HEK293 (cell line): ENCODE results near the gene LILRA5.

Experiments used
- CTCF ChIA-PET: fragments of 350-600 bp; formaldehyde crosslinking; extraction: SDS; loops from one replicate; lab custom pipeline; 2021; ENCODE audit warnings: antibody characterized with exemption; lab: Yijun Ruan, JAX
- POLR2A ChIA-PET: fragments of 300-600 bp; formaldehyde crosslinking; extraction: SDS; loops from one replicate; lab custom pipeline; 2020; ENCODE audit warnings: antibody characterized with exemption, inconsistent platforms; lab: Yijun Ruan, JAX
- H3K27ac ChIP-seq: fragments of 200-500 bp; sonication (Bioruptor generic); 2 replicates; pipeline ENCODE4 v1.5.1; 2014; ENCODE audit warnings: low read depth, low read length, control low read depth, inconsistent platforms; ENCODE audit errors: extremely low read depth
- H3K36me3 ChIP-seq, 2 experiments: fragments of 200-500 bp in 1 of 2; sonication (Bioruptor generic) in 1 of 2; 1 replicate in 1 of 2; 2 replicates in 1 of 2; pipeline ENCODE4 v1.5.1; 2014 to 2017; ENCODE audit warnings: inconsistent platforms in 2 of 2, low read length in 2 of 2; ENCODE audit not compliant: control insufficient read depth in 2 of 2, insufficient read depth in 1 of 2
- H3K4me1 ChIP-seq: fragments of 200-500 bp; sonication (Bioruptor generic); 2 replicates; pipeline ENCODE4 v1.5.1; 2014; ENCODE audit warnings: mild to moderate bottlenecking, low read length, inconsistent platforms; ENCODE audit not compliant: control insufficient read depth, insufficient read depth
- H3K4me3 ChIP-seq: 2 replicates; pipeline ENCODE4 v1.5.1; 2011; ENCODE audit warnings: low read depth, mild to moderate bottlenecking, control low read depth, low read length, moderate library complexity
- H3K9me3 ChIP-seq: fragments of 200-500 bp; sonication (Bioruptor generic); 2 replicates; pipeline ENCODE4 v1.5.1; 2014; ENCODE audit warnings: low read depth, low read length, inconsistent platforms; ENCODE audit not compliant: control insufficient read depth, insufficient read depth
- EGR2 ChIP-seq: fragments of 450-650 bp; formaldehyde crosslinking; IDR thresholded peaks from 2 replicates; pipeline ENCODE4 v1.5.1; 2016; ENCODE audit warnings: low read depth, missing biosample characterization, missing genetic modification characterization
- ELK4 ChIP-seq: IDR thresholded peaks from 2 replicates; pipeline ENCODE4 v1.6.1; 2011; ENCODE audit warnings: mild to moderate bottlenecking, low read depth, low read length, borderline replicate concordance
- GLI4 ChIP-seq: fragments of 450-650 bp; formaldehyde crosslinking; IDR thresholded peaks from 2 replicates; pipeline ENCODE4 v1.5.1; 2016; ENCODE audit warnings: missing biosample characterization, missing genetic modification characterization
- HOXA7 ChIP-seq: sonication (generic); formaldehyde crosslinking; IDR thresholded peaks from 2 replicates; pipeline ENCODE4 v1.8.1; 2022; ENCODE audit warnings: missing genetic modification reagents, borderline replicate concordance
- KLF8 ChIP-seq: fragments of 450-650 bp; formaldehyde crosslinking; IDR thresholded peaks from 2 replicates; pipeline ENCODE4 v1.5.1; 2016; ENCODE audit warnings: missing biosample characterization, missing genetic modification characterization
- MZF1 ChIP-seq: fragments of 450-650 bp; formaldehyde crosslinking; IDR thresholded peaks from 2 replicates; pipeline ENCODE4 v1.5.1; 2017; ENCODE audit warnings: missing biosample characterization, missing genetic modification characterization, borderline replicate concordance
- OSR2 ChIP-seq: fragments of 450-650 bp; formaldehyde crosslinking; IDR thresholded peaks from 2 replicates; pipeline ENCODE4 v1.5.1; 2016; ENCODE audit warnings: missing biosample characterization, missing genetic modification characterization
- PRDM4 ChIP-seq: fragments of 450-650 bp; formaldehyde crosslinking; IDR thresholded peaks from 2 replicates; pipeline ENCODE4 v1.5.1; 2017; ENCODE audit warnings: missing biosample characterization, missing genetic modification characterization
- ZBTB48 ChIP-seq: fragments of 450-650 bp; formaldehyde crosslinking; IDR thresholded peaks from 2 replicates; pipeline ENCODE4 v1.5.1; 2016; ENCODE audit warnings: missing biosample characterization, missing genetic modification characterization
- ZNF146 ChIP-seq: fragments of 450-650 bp; formaldehyde crosslinking; IDR thresholded peaks from 2 replicates; pipeline ENCODE4 v1.5.1; 2016; ENCODE audit warnings: missing biosample characterization, missing genetic modification characterization
- ZNF211 ChIP-seq: fragments of 450-650 bp; formaldehyde crosslinking; IDR thresholded peaks from 2 replicates; pipeline ENCODE4 v1.5.1; 2016; ENCODE audit warnings: low read depth, missing biosample characterization, missing genetic modification characterization
- ZNF23 ChIP-seq: fragments of 450-650 bp; formaldehyde crosslinking; IDR thresholded peaks from 2 replicates; pipeline ENCODE4 v1.5.1; 2016; ENCODE audit warnings: missing biosample characterization, missing genetic modification characterization, borderline replicate concordance
- ZNF266 ChIP-seq: fragments of 450-650 bp; formaldehyde crosslinking; IDR thresholded peaks from 2 replicates; pipeline ENCODE4 v1.5.1; 2016; ENCODE audit warnings: missing biosample characterization, missing genetic modification characterization, low read depth
- ZNF335 ChIP-seq: fragments of 450-650 bp; formaldehyde crosslinking; conservative IDR thresholded peaks from 2 replicates; pipeline ENCODE4 v1.5.1; 2016; ENCODE audit warnings: missing biosample characterization, missing genetic modification characterization
- ZNF341 ChIP-seq: fragments of 450-650 bp; formaldehyde crosslinking; IDR thresholded peaks from 2 replicates; pipeline ENCODE4; 2016; ENCODE audit warnings: low read depth, missing biosample characterization, missing genetic modification characterization
- ZNF37A ChIP-seq: fragments of 450-650 bp; IDR thresholded peaks from 2 replicates; pipeline ENCODE4 v1.5.1; 2018; ENCODE audit warnings: missing biosample characterization, missing genetic modification characterization
- ZNF391 ChIP-seq: fragments of 450-650 bp; formaldehyde crosslinking; IDR thresholded peaks from 2 replicates; pipeline ENCODE4 v1.5.1; 2016; ENCODE audit warnings: low read depth, missing biosample characterization, missing genetic modification characterization, borderline replicate concordance
- ZNF426 ChIP-seq: fragments of 450-650 bp; formaldehyde crosslinking; IDR thresholded peaks from 2 replicates; pipeline ENCODE4 v1.5.1; 2017; ENCODE audit warnings: missing biosample characterization, missing genetic modification characterization, mild to moderate bottlenecking, inconsistent platforms, moderate library complexity
- ZNF558 ChIP-seq: fragments of 450-650 bp; formaldehyde crosslinking; IDR thresholded peaks from 2 replicates; pipeline ENCODE4 v1.5.1; 2016; ENCODE audit warnings: missing biosample characterization, missing genetic modification characterization
- ZNF580 ChIP-seq: fragments of 450-650 bp; formaldehyde crosslinking; IDR thresholded peaks from 2 replicates; pipeline ENCODE4 v1.5.1; 2016; ENCODE audit warnings: missing biosample characterization, missing genetic modification characterization
- ZNF629 ChIP-seq: fragments of 450-650 bp; formaldehyde crosslinking; IDR thresholded peaks from 2 replicates; pipeline ENCODE4 v1.5.1; 2017; ENCODE audit warnings: missing biosample characterization, missing genetic modification characterization
- ZNF645 ChIP-seq: fragments of 450-650 bp; formaldehyde crosslinking; IDR thresholded peaks from 2 replicates; pipeline ENCODE4; 2016; ENCODE audit warnings: missing biosample characterization, missing genetic modification characterization
- ZNF654 ChIP-seq: fragments of 450-650 bp; formaldehyde crosslinking; IDR thresholded peaks from 2 replicates; pipeline ENCODE4 v1.5.1; 2016; ENCODE audit warnings: low read depth, missing biosample characterization, missing genetic modification characterization
- ZNF677 ChIP-seq: fragments of 450-650 bp; IDR thresholded peaks from 2 replicates; pipeline ENCODE4 v1.5.0; 2018; ENCODE audit warnings: missing biosample characterization, mild to moderate bottlenecking, missing genetic modification characterization, moderate library complexity
- ZNF785 ChIP-seq: fragments of 450-650 bp; formaldehyde crosslinking; IDR thresholded peaks from 2 replicates; pipeline ENCODE4 v1.5.1; 2016; ENCODE audit warnings: missing biosample characterization, missing genetic modification characterization
- ZSCAN30 ChIP-seq: fragments of 450-650 bp; IDR thresholded peaks from 2 replicates; pipeline ENCODE4 v1.5.1; 2018; ENCODE audit warnings: missing biosample characterization, mild to moderate bottlenecking, missing genetic modification characterization, moderate library complexity

LILRA5 gene

GRCh38 chr19:54355675-54356074 is 42.7 kb upstream of the LILRA5 start:
- no peak overlapping the region for H3K4me3 ChIP-seq
- H3K36me3 ChIP-seq: no peaks in the 10 kb centered on the region
- ChIA-PET POLR2A (no interaction called here), CTCF (interaction anchor here (3.8 kb wide), 1 partner anchor 35 kb away, joined by 34 read pairs; no protein-coding TSS in a partner anchor)
- no peaks in the 10 kb centered on the region for H3K9me3 ChIP-seq
- H3K4me1 ChIP-seq: no peaks in the 10 kb centered on the region
- no peak overlapping the region for H3K27ac ChIP-seq
- TF ChIP-seq GLI4 (no peak), MZF1 (no peak), KLF8 (tag by site-specific recombination) (no peak), ZNF341 (tag by site-specific recombination) (no peak), ELK4 (no peak), ZNF629 (tag by site-specific recombination) (no peak), ZNF558 (tag by site-specific recombination) (no peak)

- H3K27ac ChIP-seq: no peak overlapping the region
- CTCF ChIA-PET: interaction anchor here (0.5 to 3.8 kb wide), 3 partner anchors 35 to 188 kb away, joined by 3 to 34 read pairs (median 4); no protein-coding TSS in a partner anchor
Observed at GRCh38 chr19:54354761-54355160, 41.8 kb upstream of the LILRA5 start.

GRCh38 chr19:54352546-54352945 is 39.6 kb upstream of the LILRA5 start:
- H3K4me3 ChIP-seq: no peak overlapping the region
- ChIA-PET CTCF (interaction anchor here (0.6 kb wide), 1 partner anchor 117 kb away, joined by 5 read pairs; no protein-coding TSS in a partner anchor), POLR2A (no interaction called here)
- no peak overlapping the region for H3K27ac ChIP-seq
- no peak for TF ChIP-seq ZNF677 (tag by site-specific recombination)
- no peak for TF ChIP-seq ZNF391
- TF ChIP-seq ZBTB48 (tag by site-specific recombination): no peak
- TF ChIP-seq ZNF426 (tag by site-specific recombination): no peak
- TF ChIP-seq ZNF580 (tag by site-specific recombination): no peak
- no peak for TF ChIP-seq ZNF785
- TF ChIP-seq ZNF335 (tag by site-specific recombination): no peak
- TF ChIP-seq ZSCAN30 (tag by site-specific recombination): no peak
- TF ChIP-seq ZNF37A (tag by site-specific recombination): no peak
- TF ChIP-seq EGR2 (tag by site-specific recombination): no peak
- no peak for TF ChIP-seq ZNF211 (tag by site-specific recombination)
- TF ChIP-seq ZNF266 (tag by site-specific recombination): no peak
- no peak for TF ChIP-seq OSR2 (tag by site-specific recombination)
- no peak for TF ChIP-seq ZNF23 (tag by site-specific recombination)
- no peak for TF ChIP-seq HOXA7
- no peak for TF ChIP-seq ZNF654
- no peak for TF ChIP-seq ZNF645
- H3K36me3 ChIP-seq: no peaks in the 10 kb centered on the region
- H3K9me3 ChIP-seq: no peaks in the 10 kb centered on the region
- no peaks in the 10 kb centered on the region for H3K4me1 ChIP-seq

More at GRCh38 chr19:54354761-54355160, 41.8 kb upstream of the LILRA5 start:
- Histone ChIP-seq H3K36me3 (no peaks in the 10 kb centered on the region), H3K9me3 (no peaks in the 10 kb centered on the region), H3K4me3 (no peak overlapping the region), H3K4me1 (no peaks in the 10 kb centered on the region)
- no peak for TF ChIP-seq ZNF266 (tag by site-specific recombination)
- peak; percentile 95 for TF ChIP-seq PRDM4 (tag by site-specific recombination)
- no peak for TF ChIP-seq ZNF146 (tag by site-specific recombination)
- POLR2A ChIA-PET: interaction anchor here (0.9 kb wide), 1 partner anchor 94 kb away, joined by 3 read pairs; the partner anchor contains the start of gene LENG8
